Activated CD4-positive, CD25-positive, alpha-beta regulatory T cell treated with anti-CD3 and anti-CD28 coated beads, Interleukin-2, amount 50 U/mL, for 72 hours (primary cell): Measurements from ENCODE around the gene FGF14.
"Not testable (repeated sequence)": the region's sequence is repeated elsewhere in the genome, so short reads cannot be mapped to it uniquely, and the experiment has no call there.

ENCODE experiments used
- DNase-seq: peaks from one replicate; pipeline ENCODE4 v3.0.0; 2021

The FGF14 gene

DNA sequence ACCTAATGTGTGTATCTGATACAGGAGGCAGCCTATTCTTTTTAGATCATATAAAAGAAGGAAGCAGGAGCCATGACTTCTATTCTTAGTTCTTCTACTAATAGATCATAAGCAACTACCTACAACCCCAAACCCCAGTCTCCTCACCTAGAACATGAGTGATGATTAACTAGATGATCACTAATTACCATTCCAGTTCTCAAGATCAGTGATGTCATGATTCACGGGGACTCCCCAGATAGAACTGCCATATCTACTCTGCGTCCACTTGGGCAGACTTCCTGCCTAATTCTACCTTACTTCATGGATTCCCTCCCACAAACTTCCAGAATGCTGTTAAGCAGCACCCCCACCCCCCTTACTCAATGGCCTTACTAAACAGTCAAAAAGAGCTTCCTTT lies 380.1 kb downstream of the FGF14 start:
- DNase-seq, result no peak

DNA sequence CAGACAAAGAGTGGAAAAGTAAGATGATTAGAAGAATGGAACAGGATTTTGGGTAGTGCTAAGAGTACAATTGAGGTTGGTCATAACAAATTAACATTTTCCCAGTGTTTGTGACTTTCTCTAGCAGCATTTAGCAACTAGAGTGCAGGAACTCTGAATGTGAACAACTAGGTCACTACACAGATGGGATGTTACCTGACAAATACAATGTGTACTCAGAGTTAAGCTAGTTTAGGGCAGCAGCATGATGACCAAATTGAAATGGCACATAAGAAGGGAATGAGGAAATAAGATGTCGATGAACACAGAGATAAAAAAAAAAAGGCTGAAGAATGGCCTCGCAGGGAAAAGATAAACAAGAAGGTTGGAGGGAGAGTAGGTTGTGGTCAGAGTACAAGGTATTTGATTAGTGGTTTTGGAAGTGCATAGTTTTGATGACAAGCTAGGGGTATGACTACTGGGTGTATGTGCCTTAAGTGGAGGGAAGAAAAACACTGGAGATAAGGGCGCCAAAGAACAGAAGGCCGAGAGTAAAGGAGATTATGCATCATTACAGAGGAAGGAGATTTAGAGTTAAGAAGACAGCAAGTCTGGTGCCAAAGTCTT lies 381.1 kb downstream of the FGF14 start:
- no peak for DNase-seq

DNA sequence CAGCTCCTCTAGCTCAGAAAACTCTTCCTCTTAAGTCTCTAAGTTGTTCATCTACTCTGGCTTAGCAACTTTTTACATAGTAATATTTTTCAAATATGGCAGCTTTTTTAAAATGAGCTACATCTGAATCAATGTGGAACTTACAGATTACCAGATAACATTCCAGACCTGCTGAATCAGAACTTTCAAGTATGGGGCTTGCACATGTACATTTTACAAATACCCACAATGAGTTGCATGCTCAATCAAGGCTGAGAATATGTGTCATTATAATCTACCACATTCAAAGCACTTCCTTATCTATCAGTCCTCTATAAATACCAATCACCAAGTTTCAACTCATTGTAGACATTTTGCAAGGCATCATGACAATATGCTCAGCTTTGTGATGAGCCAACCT lies 383.1 kb downstream of the FGF14 start:
- no peak for DNase-seq

DNA sequence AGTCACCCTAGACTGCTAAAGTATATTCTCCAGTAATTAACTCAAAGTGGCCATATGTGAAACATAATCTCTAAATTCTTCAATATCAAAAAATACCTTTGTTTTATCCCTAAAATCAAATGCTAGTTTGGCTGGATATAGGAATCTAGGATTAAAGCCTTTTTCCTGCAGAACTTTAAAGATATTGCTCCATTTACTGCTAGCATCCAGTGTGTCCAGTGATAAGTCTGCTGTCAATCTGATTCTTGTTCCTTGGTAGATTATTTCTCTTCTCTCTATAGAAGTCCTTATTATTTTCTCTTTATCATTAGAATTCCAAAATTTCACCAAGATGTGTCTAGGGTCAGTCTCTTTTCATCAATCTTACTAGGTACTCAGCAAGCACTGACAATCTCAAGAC lies 384.6 kb downstream of the FGF14 start:
- no peak for DNase-seq

DNA sequence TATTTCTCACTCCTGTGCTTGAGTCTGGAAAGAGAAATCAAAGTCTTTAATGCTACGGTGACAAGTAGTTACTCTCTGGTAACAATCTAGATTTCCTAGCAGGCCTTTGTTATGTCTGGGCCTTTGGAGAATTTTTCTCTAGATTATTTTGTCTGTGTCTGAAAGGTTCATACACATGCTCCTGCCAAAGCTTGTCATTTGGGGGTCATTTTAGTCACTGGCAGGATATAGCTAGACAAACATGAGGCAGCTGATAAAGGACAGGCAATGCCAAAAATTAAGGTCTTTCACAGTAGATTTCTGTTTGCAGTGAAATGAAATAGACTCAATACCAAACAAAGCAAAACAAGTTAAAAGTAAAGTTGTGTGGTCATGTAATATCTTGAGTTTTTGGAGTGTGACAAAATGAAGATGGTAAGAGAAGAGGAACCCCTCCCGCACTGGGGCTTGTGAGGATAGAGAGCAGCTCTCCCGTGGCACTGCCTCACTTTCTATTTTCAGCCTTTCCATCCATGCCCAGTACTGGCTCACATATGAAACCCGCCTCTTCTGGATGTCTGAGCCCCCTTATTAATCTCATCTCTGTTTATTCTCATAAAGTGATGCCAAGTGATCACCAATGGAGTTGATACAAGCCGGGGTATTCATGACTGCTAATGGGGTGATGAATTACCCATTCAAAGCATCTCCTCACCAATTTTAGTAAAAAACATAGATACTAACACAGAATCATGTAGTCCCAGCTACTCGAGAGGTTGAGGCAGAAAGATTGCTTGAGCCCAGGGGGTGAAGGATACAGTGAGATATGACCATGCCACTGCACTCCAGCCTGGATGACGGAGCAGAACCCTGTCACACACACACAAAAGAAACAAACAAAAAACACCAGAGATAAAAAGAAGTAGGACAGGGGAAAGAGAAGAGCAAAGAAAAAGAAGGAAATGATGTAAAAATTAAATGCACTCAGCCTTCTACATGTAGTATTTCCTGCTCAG lies 389.3 kb downstream of the FGF14 start:
- DNase-seq, result no peak

DNA sequence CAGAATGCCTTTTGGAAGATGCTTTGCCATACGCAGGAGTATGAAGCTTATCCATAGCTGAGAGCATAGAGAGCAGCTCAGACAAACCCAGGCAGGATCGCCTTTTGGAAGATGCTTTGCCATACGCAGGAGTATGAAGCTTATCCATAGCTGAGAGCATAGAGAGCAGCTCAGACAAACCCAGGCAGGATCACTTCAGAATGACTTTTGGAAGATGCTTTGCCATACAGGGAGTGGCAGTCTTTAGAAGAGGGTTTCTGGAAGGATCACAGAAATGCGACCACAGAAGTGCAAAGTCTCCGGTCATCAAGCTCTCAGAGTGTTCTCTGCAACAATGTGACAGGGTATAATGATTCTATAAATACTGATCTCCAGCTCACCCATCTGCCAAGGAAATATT lies 390.4 kb downstream of the FGF14 start:
- DNase-seq, result not testable (repeated sequence)

DNA sequence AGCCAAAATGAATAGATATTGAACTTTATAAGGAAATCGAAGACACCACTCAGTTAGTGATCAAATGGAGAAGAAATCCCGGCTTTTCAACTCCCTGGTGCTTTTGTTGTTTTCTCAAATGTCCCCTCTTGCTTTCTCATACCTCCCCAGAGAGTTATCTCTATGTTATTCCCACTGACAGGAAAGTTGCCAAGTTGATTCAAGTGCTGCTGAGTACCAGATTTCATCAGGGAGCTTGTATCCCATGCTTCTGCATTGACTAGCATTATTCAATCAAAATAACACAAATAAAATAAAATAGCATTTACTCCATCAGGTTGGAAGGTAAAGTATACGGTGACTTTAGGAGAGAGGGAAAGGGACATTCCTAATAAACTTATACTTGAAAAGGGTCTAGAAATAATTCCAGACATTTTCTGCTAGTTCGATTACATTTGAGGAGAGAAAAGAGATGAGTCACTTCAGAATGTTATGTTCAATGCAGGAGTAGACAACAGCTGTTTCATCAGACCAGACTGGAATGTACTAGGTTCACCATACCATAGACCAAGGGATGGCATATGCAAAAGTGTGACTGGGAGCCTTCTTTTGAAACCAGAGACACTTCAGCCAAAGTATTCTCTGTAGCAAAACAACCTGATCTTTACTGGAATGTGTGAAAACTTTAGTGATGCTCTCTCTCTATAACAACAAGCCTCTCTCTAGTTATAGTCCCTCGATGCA lies 397.8 kb downstream of the FGF14 start:
- DNase-seq, result no peak

DNA sequence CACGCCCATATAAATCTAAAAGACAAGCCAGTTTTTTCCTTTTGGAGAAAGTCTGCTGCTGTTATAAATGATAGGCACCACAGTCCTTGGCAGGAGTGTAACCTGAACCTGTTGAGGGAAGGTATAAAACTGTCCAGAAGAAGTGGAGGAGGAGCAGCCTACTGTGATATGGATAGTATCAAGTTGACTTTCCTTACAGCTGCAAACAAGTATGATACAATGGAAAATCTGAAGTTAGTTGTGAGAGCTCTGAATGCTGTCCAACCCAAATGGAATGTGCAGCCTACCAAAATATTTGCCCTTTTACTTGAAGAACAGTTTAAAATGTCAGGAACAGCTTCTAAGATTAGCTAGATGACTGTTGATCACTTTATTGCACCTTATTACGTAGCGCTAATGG lies 399.6 kb downstream of the FGF14 start:
- no peak for DNase-seq

DNA sequence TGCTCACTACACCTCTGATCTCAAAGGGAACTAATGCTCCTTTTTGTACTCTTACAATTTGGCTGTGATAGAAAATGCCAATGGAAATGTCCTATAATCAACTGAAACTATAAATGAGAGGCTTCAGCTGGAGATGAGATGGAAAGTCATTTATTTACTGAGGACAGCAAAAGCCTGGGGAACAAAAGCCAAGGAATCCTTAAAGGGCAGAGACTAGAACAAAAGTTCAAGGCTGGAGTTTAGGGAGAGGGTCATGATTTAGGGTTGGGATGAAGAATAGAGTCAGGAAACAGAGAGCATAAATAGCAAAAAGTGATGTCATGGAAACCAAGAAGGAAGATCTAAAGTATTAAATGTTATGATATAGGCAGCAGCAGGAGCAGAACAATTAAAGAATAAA lies 401.1 kb downstream of the FGF14 start:
- no peak for DNase-seq

DNA sequence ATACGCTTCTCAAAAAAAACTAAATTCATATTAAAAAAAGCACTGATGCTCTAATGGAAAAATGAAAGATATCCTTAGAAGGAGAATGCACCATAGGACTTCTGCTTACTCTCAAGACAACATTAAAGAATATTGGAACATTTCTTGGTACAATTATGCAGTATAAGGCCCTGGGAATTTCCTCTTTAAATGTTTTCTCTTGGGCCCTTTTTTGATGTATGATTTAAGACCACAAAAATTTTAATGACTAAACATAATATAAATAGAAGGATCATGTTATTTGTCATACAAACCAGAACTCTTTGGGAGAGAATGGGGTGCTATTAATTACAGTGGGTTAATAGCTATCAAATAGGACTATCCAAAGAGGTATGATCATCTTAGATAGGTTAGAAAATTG lies 403.7 kb downstream of the FGF14 start:
- DNase-seq, result no peak

DNA sequence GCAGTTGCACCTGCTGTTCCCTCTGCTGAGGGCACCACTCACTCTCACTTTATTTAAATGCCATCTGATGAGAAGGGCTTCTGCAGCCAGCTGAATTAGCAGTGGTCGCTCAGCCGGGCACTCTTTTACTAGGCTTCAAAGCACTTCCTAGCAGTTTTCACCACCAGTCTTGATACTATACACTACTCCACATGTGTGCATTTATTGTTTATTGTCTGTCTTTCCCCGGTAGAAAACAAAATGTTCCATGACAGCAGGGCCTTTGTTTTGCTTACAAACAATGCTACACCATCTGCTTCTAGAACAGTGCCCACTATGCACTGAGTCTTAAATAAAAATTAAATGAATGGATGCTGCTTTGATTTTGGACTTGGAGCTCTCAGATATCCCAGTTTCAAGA lies 404.9 kb downstream of the FGF14 start:
- DNase-seq, result no peak

DNA sequence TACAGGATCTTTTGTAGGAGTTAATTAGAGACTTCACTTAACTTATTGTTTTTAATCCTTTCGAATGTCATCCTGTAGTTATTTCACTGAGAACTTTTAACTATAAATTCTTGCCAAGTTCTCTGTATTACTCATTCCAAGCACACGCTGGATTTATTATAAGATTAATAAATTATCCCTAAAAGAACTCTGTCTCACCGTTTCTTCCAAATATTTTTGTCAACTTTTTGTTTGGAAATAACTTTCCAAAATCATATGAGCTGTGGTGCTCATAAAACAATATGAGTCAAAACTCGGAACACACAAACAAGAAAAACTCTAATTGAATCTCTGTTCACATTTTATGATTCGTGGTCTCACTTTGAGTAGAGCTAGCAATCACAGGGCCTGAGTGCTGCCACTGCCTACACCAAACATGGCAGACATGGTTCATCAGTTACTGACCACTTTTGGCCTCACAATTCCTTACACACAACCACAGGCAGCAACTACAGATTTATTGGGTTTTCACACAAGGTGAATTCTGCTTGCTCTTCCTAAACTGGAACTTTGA lies 412.0 kb downstream of the FGF14 start:
- no peak for DNase-seq

DNA sequence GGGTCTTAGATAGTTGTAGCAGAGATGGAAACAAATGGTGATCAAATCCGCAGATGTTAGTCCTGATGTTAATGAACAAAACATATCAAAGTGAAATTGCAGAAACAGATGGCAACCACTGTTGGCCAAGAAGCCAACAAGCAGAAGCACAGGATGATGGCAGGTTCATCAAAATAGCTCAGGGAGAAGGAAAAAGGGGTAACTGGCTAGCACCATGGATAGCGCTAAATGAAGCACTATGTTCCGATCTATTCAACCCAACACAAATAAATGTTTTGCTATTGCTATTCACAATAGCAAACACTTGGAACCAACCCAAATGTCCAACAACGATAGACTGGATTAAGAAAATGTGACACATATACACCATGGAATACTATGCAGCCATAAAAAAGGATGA lies 413.7 kb downstream of the FGF14 start:
- no peak for DNase-seq

DNA sequence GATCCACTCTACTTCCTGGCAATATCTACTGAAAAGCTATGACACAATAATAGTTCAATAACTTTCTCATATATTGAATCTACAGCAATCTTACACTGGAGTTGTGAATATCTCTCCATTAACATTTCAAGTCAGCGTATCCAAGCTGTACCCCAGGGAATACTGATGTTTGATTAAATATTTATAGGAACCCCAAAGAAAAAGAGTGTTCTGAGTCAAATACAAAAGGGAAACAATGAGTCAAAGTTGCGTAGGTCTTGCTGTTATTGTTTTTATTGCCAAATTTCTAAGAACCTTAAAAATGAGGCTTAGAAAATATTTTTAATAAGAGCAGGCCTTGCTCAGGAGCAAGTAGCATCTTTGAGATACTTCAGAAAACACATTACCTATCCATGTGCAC lies 415.5 kb downstream of the FGF14 start:
- no peak for DNase-seq

DNA sequence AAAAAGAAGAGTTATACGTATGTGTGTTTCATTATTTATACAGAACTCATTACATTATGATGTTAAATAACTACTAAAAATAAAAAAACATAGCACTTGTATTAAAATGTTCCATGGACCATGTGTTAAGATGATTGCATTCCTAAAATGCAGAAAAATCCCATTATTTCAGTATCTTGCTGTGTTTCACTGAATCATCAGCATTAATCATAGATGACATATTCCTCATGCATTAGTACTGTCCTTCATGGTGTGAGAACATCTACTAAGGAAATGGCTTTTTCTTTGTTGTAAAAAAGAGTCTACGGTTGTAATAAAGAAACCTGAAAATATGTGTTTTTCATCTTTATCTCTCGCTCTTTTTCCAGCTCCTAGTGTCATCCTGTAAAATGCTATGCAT lies 416.5 kb downstream of the FGF14 start:
- no peak for DNase-seq

DNA sequence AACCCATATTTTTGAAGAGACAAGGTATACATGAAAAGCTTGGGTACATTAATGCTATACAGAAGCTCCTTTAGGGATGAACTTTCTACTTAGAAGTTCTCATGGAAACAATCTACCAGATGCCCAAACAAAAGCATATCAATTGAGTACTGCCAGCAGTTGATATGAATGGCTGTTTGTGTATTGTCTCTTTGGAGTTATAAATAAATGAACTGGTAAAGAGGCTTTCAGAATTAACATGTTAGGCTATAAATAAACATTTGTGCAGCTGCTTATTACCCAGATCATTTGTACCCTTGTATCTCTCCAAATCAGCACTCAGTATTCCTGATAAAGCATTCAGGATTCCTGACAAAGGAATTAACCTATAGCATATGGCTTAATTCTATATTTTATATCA lies 418.9 kb downstream of the FGF14 start:
- no peak for DNase-seq

DNA sequence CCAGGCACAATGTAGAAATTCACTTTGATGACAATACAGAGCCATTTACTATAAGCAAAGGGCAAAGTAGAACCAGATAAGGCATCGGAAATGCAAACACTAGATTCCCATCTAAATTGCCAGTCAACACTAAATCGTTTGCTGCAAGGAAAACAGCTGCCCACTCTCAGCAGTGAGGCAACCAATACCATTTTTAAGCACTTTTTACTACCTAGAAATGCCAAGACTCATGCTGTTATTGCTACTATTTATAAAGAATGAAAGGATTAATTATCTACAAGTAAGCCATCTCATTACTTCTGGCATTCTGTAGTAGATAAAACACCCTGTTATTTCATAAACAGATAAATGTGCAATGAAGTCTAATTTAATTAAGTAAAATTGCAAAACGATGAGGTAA lies 422.0 kb downstream of the FGF14 start:
- DNase-seq, result no peak

DNA sequence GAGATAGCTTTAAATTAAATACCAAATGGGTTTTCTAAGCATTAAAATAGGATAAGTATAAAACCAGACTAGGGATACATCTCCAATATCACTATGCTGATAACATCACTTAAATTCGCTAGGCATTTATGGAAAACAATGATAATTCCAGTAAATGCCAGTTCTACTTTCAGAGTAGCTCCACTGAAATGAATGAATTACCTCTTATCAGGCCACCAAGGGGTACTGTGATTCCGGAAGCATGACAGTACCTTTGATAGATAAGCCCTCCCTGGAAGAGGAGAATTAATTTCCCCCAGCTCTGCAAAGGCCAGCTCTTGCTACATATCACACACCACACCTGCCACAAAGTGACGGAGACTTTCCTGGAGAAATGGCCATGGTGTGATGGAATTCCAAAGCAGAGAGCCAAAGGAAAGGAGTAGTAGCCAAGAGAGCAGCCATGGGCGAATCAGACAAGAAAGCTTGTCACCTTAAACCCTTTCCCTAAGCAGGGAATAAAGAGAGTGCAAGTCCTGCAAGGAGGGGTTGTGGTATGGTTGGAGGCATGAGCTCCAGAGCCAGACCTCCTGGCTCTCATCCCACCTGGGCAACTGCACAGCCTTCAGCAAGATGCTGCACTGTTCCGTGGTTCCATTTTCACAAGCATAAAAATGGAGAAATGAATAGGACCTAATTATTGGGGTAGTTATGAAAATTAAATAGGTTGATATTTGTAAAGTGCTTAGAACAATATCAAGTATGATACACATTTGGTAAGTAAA lies 423.1 kb downstream of the FGF14 start:
- no peak for DNase-seq

DNA sequence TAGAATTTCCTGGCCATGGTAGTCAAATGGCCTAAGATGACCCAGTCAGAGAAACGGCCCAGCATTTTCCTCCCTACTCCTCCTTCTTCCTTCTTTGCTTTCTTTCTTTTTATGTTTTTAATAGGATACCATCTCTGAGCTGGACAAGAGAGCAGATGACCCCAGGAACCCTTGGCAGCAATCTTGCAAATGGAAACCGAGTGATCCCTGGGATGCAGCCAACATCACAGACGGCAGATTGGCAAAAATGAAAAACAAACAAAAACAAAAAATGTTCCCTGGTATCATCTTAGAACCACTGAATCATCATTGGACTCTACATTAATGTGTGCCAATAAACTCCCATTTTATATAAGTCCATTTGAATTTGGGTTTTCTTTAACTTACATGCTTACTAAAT lies 424.4 kb downstream of the FGF14 start:
- DNase-seq, result no peak

DNA sequence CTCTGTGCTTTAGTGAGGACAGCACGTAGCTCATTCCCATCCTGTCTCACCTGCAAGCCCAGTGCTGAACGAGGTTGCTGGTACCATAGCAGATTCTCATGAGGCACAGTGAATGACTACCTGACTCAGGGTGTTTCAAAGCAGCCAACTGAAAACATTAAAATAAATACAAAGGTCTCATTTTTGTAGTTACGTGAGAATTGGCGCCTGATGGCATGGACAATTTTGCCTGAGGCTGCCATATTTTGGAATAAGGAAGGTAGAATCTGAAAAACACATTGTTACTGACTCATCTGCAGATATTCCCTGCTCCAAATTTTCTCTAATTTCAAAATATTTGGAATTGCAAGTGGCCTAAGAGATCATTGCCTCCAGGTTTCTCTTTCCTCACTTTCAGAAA lies 429.7 kb downstream of the FGF14 start:
- DNase-seq, result no peak

DNA sequence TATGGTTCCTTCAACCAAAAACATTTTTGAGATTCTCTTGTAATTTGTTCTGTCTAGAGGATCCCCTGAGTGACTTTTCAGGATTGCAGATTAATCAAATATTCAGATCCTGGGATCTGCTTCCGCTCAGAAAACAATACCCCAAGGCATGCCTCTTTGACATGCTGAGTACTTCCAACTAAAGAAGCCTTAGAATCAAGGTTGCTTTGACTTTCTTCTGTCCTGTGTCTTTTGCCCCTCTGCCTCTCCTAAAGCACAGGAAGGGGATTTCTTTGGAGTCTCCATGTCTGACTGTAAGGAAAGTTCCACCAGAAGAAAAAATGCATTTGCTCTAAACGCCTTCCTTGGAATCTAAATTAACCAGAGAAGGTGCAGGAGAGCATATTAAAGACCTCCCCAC lies 431.5 kb downstream of the FGF14 start:
- DNase-seq, result no peak

DNA sequence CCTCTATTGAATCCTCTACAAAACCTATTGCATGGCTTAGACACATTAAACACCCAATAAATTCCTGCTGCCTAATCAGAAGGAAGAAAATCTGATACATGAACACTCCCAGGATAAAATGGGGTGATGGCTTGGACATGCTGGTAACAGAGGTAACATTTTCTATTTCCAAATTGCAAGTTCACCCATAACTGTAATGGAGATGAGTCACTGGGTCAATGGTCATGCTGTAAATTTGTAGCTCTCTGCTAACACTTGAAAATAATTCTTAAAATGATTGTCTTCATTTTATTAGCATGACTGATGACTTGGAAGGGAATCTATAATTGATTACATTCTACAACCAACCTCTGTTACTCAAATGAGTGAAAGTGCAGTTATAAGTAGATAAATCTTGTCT lies 434.1 kb downstream of the FGF14 start:
- no peak for DNase-seq

DNA sequence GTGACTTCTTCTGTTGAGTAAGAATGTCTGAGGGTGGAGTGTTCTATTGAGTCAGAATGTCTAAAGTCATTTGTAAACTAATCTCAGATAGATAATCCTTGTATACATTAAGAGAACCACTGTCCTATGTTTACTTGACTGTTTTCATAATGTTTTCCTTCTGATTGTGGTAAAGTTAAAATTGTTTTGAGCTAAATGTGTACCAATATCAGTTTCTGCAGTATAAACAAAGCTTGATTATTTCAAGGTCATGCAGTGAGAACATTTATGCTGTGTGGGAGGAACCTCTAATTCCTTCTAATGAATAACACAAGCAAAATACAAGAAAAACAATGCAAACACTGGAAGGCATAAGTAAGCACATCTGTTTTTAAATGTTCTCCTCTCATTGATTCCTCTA lies 434.6 kb downstream of the FGF14 start:
- DNase-seq, result no peak
